HFF-Myc (cell line): ENCODE data around the gene DOCK7.
"Not testable (repeated sequence)": the region's sequence is repeated elsewhere in the genome, so short reads cannot be mapped to it uniquely, and the experiment has no call there.

Experiments used
- DNase-seq: peaks from one replicate; pipeline ENCODE4 v3.0.0-alpha.2; 2011; ENCODE audit warnings: low read depth; ENCODE audit errors: extremely low read depth
- H3K4me3 ChIP-seq: replicated peaks from 2 replicates; pipeline ENCODE4 v1.5.1; 2011; ENCODE audit warnings: low read depth, mild to moderate bottlenecking, control low read depth, low read length
- TF ChIP-seq, protein P1 (sequence below): IDR thresholded peaks from 2 replicates; pipeline ENCODE4 v1.5.1; 2012; ENCODE audit warnings: mild to moderate bottlenecking, low read depth, low read length, control low read depth; ENCODE audit errors: missing control alignments

Gene DOCK7

GRCh38 chr1:62573675-62574074 is 114.5 kb downstream of the DOCK7 start:
- TF ChIP-seq, protein P1, sequence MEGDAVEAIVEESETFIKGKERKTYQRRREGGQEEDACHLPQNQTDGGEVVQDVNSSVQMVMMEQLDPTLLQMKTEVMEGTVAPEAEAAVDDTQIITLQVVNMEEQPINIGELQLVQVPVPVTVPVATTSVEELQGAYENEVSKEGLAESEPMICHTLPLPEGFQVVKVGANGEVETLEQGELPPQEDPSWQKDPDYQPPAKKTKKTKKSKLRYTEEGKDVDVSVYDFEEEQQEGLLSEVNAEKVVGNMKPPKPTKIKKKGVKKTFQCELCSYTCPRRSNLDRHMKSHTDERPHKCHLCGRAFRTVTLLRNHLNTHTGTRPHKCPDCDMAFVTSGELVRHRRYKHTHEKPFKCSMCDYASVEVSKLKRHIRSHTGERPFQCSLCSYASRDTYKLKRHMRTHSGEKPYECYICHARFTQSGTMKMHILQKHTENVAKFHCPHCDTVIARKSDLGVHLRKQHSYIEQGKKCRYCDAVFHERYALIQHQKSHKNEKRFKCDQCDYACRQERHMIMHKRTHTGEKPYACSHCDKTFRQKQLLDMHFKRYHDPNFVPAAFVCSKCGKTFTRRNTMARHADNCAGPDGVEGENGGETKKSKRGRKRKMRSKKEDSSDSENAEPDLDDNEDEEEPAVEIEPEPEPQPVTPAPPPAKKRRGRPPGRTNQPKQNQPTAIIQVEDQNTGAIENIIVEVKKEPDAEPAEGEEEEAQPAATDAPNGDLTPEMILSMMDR: no peak
- DNase-seq: peak; percentile 1
- H3K4me3 ChIP-seq: no peak overlapping the region

DNA sequence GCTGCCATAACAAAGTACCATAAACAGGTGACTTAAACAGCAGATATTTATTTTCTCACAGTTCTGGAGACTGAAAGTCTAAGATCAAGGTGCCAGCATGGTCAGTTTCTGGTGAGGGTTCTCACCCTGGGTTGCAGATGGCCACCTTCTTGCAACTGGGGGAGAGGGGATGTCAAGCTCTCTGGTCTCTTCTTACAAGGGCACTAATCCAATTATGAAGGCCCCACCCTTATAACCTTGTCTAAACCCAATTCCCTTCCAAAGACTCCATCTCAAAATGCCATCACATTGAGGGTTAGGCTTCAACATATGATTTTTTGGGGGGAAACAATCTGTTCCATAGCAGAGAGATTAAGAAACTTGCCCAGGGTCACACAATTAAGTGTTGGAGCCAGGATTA is 115.7 kb downstream of the DOCK7 start:
- DNase-seq: no peak
- no peak overlapping the region for H3K4me3 ChIP-seq
- TF ChIP-seq, protein P1: no peak

DNA sequence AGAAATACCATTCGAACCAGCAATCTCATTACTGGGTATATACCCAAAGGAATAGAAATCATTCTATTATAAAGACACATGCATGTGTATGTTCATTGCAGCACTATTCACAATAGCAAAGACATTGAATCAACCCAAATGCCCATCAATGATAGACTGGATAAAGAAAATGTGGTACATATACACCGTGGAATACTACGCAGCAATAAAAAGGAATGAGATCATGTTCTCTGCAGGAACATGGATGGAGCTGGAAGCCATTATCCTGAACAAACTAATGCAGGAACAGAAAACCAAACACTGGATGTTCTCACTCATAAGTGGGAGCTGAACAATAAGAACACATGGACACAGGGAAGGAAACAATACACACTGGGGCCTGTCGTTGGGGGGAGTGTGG is 116.7 kb downstream of the DOCK7 start:
- not testable (repeated sequence) for H3K4me3 ChIP-seq, DNase-seq

- not testable (repeated sequence) for H3K4me3 ChIP-seq, DNase-seq
These were observed 120.3 kb downstream of the DOCK7 start for GRCh38 chr1:62567926-62568325.

GRCh38 chr1:62567182-62567581 is 121.0 kb downstream of the DOCK7 start:
- not testable (repeated sequence) for H3K4me3 ChIP-seq, DNase-seq

DNA sequence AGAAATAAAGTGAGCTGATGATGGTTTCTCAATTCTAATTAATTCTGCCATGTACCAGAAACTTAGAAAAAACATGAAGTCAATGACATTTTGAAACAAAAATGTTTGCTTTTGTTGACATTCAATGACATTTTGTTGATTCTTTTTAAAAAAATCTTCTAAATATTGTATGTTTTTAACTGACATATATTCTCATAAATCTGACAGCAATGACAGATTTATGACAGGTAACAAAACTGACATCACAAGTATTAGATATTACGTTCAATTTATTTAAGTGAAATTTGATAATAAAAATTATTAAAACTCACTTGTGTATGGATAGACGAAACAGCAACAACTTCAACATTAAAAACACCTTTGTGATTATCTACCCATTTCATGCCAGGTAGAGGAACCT is 126.9 kb downstream of the DOCK7 start:
- TF ChIP-seq, protein P1: no peak
- no peak overlapping the region for H3K4me3 ChIP-seq

GRCh38 chr1:62544570-62544969 is 143.6 kb downstream of the DOCK7 start:
- TF ChIP-seq, protein P1: no peak
- DNase-seq: no peak
- H3K4me3 ChIP-seq: no peak overlapping the region

More for the DNA sequence above, 126.9 kb downstream of the DOCK7 start:
- DNase-seq: no peak

DNA sequence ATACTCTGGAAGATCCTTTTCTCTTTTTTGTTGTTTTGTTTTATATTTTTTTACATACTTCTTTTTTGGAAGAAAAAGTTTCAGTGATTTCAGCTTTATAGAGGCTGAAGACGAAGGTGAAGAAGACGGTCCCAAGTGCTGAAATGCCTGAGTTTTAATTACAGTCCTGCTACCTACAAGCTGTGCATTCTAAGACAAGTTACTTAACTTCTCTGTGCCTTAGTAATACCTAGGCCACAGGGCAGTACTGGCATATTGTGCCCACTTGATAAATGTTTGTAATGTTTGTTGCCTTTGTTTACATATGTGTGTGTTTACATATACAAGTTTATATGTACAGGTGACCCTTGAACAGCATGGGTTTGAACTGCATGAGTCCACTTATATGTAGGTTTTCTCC is 147.1 kb downstream of the DOCK7 start:
- H3K4me3 ChIP-seq: no peak overlapping the region
- TF ChIP-seq, protein P1: no peak
- no peak for DNase-seq

GRCh38 chr1:62539028-62539447 is 149.1 kb downstream of the DOCK7 start:
- H3K4me3 ChIP-seq: no peak overlapping the region
- DNase-seq: no peak
- TF ChIP-seq, protein P1: no peak
